HG03175 (cell line): ENCODE measurements around the gene ANKH.

Experiments used
- ATAC-seq: cut with Tn5 transposase; IDR thresholded peaks from one replicate; pipeline ENCODE4 v1.9.1; 2021; ENCODE audit warnings: mild to moderate bottlenecking, moderate library complexity; ENCODE audit not compliant: unreplicated experiment

ANKH gene

DNA sequence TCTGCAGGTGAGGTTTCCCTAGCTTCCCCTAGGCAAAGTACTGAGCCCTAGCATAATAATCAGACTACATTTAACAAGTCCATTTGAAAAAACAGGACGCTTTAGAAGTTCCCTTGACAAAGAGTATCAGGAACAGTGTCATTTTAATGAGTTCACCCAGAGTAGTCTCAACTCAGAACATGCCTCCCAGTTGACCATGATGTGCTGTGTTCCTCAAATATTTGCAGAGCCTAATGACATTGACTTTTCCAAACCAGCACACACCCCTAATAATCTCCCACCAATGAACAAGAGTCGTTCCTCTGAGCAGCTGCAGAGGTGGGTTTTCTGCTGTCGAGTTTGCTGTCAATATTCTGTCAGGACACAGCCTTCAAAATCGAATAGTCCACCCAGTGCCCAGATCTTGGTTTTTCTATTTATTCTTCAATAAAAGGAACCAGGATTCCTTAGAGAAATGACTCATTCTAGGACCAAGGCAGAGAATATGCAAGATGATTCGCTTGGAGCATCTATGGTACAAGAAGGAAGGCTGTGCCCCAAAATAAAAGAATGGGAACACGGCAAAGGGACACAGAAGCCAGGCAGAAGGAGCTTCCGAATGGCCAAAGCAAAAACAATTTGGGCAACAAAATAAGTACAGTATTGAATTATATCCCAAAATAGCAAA lies 149.5 kb downstream of the ANKH start:
- no peak for ATAC-seq

DNA sequence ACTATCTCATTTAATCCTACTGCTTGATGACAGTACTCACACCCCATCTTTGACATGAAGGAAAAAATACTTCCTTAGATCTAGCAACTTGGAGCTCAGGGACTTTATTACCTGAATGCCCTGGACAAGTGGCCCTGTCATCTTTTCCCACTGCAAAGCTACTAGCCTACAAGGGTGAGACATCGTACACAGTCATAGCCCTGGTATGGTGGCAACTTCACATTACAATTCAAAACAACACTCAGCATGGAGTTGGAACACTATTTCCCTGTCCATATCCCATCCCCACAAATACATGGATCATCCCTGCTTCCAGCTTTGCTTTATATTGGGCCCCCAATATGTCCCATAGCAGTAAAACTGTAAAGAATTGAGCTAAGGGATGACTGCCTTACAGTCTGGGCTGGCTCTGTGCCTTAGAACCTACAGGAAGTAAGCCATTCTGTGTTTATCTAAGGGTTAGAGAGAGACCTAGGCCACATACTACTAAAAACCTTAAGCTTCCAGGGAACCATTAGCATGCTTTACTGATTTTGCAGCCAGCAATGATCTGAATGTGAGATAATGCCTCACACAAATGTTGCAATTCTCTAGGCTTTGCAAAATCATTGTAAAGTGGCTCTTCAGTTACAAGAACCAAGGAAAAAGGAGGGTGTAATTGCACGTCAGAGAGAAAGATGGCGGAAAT lies 151.2 kb downstream of the ANKH start:
- no peak for ATAC-seq

DNA sequence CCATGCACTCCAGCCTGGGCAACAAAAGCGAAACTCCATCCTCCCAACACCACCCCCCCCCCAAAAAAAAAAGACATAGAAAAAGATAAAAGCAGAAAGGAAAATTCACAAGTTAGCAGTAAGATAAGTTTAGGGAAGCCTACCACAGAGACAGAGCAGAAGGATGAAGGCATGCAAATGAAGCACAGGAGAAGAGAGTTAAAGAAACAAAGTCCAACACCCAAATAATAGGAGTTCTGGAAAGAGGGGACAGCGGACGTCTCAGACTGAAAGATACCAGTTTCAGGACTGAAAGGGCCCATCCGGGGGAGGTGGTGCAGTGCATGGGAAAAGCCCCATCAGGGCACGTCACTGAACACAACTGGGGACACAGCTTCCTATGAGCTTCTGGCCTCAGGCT lies 152.8 kb downstream of the ANKH start:
- no peak for ATAC-seq

DNA sequence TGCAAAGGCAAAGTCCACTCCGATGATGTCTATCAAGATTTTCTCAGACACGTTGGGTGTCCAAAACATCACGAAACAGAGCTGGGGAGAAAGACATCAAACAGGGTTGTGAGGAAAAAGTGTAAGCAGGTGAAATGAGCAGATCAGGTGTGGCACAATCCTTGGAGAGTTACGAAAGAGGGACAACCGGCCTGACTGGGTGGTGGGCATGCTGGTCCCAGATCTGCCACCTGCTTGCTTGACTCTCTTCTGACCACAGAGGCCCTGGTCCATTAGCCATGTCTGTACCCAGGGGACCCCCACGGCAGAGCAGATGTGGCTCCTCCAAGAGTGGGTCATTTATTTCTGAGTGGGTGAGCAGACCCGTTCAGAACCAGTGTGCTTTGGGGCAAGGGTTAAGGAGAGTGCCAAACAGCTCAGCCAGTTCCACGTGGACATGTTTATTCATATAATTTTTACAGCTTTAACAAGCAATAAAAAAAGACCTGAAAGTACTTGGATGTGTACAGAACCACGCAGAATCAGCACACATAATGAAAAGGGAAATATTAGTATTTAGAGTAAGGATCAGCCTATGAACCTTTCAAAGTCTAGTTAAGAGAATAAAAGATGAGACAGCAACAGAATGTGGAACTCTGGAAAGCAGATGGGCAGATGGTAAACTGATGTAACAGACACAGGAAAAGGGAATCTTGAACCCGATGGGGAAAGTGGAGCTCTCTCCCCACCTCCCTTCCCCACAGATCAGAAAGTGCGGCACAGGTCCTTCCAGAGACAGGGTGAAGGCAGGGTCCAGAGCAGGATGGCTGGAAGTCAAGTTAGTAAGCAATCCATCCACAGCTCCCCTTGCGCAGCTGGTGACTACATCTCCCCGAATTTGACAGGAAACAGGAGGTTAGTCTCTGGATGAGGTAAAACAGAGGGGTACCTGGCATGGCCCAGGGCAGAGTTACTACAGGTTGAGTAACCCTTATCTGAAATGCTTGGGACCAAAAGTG lies 154.5 kb downstream of the ANKH start:
- ATAC-seq: no peak

DNA sequence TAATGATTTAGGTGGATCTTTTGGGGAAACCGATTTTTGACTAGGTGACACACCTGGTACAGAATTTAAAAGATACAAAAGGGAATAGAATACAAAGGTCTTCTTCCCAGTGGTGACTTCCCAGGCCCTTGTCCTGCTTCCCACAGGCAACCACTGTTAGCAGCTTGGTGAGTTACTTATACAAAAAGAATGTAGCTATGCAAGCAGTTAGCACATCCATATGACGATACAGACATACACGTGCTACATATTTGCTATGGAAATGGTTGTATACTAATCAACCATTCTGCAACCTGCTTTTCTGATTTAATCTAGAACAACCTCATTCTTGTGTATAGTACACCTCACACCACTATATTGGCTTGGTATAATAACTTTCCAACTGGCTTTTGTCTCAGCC lies 156.1 kb downstream of the ANKH start:
- no peak for ATAC-seq

DNA sequence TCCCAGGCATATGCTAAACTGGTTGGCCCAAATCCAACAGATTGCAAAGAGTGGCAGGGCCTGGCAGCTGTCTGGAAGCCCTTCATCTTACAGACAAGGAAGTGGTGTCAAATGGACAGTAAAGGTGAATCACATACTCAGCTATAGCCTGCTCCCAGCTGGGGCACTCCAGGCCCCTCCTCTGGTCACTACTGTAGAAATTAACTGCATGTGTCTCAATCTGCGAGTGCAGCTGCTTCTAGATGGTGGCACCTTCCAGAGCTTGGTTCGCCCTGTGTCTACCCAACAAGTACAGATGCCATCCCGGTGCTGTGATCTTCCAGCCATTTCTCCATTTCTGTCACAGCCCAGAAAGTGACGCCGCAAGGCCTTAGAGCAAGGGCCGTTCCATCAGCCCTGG lies 156.9 kb downstream of the ANKH start:
- ATAC-seq: no peak

DNA sequence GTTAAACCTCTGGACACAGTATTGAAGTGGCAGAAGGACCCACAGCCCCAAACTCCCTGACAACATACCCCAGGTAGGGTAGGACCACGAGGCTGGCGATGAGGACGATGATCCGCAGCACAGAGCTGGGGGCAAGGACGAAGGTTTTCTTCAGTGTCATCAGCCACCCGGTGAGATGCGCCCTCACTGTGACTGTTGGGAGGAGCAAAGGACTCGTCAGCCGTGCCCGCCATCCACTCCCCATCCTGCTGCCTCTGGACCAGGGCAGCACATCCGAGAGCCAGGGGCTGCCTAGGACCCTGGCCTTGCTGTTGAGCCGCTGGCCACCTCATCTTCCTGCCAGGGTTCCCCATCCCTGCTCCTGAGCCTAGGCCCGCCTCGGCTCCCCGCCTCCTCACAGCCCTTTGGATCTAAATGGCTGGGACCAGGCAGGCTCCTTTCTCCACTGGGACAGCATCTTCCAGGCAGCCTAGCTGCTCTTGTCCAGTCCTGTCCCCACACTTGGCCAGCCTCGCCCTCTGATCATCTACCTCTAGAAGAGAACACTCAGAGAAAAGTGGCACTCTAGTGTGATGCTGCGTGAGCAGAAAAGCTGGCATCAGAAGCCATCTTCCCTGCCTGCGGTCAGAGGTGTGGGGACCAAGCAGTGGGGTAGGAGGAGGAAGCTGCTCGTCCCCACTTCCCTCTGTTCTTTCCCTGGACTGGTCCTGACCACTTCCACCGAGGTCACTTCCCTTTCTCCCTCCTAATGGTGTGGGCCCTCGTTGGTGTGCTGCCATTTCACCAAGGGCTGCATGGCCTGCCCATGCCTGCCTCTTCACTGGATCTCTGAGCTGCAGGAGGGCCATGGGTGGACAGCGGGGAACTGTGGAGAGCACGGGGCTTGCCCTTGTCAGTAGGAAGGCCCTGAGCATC lies 157.8 kb downstream of the ANKH start:
- ATAC-seq: no peak

DNA sequence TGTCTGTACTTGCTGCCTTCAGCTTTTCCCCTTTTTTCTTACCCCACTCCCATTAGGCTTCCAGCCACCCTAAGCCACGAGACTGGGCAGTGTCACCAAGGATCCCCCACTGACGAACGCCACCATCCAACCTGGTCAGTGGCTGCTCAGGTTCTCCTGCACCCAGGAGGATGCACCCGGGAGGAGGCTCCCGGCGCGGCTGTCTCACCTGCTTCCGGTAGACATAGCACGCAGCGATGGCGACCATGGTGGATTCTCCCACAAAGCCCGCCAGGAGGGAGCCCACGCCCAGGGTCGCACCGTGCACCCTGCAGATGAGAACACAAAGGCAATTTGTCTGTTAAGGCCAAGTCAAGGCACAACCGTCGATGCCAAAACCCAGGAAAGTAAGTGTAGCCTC lies 158.9 kb downstream of the ANKH start:
- no peak for ATAC-seq

DNA sequence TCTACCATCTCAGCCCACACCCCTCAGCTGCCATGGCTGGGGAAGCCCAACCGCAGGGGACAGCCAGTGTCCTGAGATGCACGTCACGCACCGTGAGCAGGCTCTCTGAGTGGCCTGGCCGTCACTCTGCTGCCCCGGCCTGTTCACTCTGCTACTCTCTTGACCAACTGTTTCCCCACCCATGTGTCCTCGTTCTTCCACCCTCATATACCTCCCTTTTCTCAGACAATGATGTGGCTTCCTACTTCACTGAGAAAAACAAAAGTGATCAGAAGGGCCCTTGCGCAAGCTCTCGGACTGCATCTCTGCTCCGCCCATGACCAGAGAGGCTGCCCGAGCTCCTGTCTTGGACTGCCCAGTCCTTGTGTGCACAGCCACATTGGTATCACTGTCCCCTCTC lies 159.4 kb downstream of the ANKH start:
- no peak for ATAC-seq

DNA sequence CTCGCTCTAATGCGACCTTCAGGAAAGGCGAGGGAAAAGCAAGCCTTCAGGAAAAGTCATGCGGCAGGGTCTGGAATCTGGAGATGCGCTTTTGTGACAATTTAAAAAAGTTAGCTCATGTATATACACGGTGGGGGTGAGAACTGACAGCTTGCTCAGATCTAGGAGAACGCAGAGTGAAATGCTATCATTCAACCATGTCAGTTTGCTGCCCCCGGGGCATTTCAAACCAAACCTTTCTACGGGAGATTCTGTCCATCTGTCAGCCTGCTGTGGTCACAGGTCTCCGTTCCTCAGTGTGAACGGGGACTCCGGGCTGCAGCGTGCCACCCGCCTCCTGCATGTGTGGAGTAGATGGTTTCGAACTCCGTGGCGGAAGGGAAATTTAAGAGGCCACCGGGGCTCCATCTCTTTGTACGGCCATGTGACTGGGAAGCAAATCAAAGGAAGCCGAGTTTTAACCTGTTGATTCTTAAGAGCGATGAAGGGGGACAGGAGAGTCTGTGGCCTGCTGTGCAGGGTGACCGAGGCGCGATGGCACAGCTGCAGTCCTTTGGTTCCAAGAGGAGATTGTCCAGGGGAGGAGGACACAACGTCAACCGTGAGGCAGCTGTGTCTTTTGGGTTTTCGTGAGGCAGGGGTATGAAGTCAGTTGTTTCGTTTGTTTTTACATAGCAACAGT lies 161.1 kb downstream of the ANKH start:
- no peak for ATAC-seq

DNA sequence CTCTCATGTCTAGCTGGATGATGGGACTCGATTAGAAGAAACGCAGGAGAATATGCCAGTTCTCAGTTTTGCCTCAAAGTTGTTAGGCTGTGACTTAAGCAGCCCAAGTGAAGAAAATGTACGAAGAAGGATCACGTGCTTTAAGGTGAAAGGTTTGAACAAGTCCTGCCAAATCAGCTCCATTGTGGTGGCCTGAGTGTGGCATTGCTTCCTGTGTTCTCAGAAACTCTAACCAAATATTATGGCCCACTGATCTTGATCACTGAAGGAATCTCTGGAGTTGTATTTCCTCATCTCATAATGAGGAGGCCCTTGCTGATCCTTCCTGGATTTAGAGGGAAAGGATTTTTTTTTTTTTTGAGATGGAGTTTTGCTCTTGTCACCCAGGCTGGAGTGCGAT lies 163.0 kb downstream of the ANKH start:
- ATAC-seq: no peak

DNA sequence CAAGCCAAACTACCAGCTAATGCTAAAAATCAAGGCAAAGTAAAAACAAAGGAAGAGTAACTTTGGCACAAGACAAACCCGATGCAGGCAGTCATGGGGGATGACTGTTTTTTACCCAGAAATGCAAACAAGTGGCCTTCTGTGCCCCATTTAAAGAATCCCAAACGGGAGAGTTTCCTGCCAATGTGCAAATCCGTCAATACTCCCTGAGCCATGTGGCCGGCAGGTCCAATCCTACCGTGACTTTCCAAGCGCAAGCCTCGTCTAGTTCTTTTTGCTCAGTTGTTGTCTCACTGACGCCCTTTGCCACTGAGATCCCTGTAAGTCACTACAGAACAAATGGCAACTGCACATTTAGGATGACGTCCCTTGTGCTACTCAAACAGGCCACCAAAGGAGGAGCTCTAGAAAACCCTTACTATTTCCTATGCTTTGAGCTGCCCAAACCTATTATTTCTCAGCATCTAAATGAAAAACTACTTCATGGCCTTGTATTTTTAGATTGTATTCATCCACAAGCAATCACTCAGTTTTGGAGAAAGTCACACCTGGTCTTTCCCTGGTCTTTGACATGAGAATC lies 163.7 kb downstream of the ANKH start:
- ATAC-seq: no peak

DNA sequence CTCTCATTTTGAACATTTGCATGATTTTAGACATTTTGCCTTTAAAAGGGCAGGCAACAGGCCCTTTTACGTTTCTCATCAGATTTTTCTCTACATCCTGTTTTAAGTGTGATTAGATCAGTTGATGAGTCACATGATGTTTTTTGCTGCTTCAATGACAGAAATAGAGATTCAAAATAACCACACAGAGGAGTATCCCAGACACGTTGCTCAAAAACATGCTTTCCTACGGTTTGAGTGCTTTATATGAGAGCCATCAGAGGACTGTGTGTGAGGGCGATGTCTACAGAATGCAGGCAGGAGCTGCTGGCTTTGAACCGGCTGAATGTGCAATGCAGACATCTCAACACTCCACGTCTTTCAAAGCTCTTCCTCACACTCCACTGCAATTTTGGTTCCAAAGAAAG lies 165.0 kb downstream of the ANKH start:
- ATAC-seq: no peak

DNA sequence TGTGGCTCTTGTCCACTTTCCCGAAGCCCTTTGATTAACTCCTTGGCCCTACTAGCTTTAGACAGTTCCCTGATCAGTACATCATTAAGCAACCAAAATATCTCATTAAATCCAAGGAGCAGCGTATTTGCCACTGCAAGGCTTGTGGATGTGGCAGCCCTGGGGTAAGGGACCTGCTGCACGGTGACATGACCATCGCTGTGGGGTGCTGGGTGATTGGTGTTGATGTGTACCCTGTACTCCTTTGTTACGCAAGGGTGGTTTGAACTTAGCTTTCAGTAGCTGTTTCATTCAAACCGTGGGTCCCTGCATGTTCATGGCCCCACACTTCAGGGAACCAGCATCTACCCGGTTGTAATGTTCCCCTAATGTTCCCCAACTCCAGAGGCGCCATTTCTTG lies 166.0 kb downstream of the ANKH start:
- no peak for ATAC-seq

DNA sequence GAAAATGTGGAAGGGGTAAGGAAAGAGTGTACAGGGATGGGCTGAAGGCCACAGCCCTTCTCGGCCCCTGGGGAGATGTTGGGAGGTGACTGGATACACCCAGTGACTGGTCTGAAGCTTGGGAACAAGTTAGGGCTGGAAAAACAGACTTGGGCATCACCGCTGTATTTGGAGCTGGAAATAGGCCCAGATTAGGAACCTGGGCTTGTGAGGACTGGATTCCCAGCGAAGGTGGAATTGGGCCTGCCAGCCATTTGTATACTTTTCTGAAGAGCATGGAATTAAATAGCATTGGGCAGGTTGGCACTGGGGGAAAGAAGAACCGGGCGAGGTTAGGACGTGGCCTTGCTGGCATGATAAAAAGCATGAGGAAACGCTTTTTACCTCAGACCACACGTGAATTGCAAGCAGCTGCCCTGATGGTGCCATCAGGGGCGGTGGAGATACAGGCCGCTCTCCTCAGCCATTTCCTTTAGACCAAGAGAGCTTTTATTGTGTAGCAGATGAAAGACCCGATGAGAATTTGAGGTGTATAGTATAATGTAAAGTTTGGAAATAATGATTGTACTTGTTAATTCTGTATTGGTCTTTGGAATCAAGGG lies 169.2 kb downstream of the ANKH start:
- no peak for ATAC-seq

DNA sequence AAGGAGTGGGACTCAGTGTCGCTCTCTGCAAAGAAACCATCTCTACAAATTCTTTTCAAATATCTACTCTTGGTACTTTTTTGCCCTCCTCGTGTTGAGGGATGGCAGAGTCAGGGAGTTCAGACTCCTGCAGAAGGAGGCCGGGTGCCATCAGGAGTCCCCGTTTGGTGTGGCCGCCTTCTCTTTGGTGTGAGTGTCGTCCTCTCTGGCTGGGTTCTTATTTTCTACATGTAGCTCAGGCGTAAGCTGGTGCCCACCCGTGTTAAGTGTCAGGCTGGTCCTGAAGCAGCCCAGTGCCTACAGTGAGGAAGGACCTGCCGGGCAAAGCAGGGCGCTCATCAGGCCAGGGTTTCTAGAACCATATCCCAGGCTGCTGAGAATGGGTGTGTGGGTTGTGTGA lies 170.0 kb downstream of the ANKH start:
- no peak for ATAC-seq

DNA sequence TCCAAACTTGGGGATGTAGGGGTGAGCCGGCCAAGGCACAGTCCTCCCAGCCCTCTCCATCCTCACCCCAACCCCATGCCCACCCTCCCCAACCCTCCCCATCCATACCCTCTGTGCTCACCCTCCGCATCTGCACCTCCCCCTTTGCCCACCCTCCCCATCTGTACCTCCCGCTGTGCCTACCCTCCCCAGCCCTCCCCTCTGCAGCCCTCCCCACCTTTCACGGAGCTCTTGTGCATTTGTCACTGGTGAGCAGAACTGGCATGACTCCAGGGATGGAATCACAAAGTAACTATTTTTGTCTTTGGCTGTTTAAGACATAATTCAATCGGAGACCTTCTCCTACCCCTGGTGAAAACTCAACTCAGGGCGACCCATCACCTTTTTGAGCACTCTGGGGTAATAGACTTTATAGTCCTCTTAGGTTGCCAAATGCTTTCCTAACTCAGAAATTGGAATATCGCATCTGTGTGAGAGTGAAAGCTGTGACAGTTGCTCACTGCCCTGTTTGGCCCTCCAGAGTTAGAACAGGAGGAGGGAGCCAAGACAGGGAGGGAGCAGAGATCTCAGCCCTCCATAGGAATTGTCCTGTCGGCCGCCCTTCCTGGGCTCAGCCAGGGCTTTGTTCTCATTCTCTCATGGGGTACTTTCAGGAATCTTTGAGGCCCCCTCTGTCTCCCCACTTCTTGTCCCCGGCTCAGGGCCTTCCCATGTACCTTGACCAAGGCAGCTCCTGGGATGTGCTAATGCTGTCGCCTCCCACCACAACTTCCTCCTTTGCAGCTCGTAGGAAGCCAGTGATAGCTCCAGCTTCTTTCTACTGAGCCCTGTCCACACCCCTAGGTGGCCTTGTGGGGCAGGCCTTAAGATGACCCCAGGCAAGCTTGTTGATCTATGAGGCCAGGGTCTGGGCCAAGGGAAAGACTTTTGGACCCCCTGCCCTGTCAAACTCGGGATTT lies 170.8 kb downstream of the ANKH start:
- ATAC-seq: no peak

DNA sequence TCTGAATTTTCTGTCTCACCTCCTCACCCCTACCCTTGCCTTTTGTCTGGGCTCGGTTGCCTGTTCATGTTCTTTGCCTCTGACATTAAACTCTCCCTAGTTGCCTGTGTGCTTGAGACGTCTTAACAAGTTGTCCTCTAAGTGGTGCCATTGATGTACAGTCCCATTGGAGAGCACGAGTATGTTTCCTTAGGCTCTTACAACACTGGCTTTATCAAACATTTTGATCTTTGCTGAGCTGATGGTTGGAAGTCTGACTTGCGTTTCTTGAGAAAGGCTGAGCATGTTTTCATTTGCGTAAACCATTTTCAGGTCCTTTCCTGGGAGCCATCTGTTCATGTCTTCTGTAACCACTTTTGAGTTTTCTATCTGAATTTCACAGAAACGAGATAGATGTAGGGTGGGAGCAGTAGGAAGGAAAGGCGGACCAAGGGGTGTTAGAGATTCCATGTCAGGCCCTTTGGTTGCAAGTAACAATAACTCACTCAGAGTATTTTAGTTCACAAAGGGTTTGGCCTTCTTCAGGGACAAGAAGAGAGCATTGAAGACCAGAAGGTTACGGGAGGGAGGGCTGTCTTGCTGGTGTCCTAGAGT lies 171.7 kb downstream of the ANKH start:
- ATAC-seq: no peak
